Measurements from ENCODE around the gene FBXL22. TPM values are rescaled to one million over a fixed set of nuclear protein-coding genes. Genes with fewer than 3 reads are reported as not detected.
"Not testable (repeated sequence)": the region's sequence is repeated elsewhere in the genome, so short reads cannot be mapped to it uniquely, and the experiment has no call there.

The FBXL22 gene
- total RNA-seq, 2 donors from 2014 or later, result 17.7 to 36.8 TPM

DNA sequence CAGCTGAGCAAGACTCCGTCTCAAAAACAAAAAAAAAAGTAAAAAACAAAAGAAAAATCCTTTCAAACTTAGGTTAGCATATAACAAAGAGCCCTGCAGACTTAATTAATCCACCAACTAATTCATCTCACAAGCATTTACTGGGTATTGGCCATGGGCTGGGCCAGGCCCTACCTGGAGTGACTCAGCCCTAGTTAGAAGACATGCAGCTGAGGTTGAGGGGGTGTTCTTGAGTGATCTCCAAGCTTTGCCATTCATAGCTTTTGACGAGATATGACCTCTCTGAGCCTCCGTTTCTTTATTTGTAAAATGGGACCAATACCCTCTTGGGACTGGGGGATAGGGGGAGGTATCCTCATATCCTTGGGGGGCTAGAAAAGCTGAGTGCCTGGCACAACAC is 7.8 kb downstream of the FBXL22 start:
- no peak for DNase-seq (ENCODE audit: low spot score)
- intact Hi-C loops (cut with DNase I), result loop anchor here in 1 of 2 donors (10.0 kb wide), 1 partner anchor 130 kb away; no protein-coding TSS in a partner anchor

- intact Hi-C loops (cut with DNase I), result loop anchor here in 1 of 2 donors (10.0 kb wide), 1 partner anchor 131 kb away; no protein-coding TSS in a partner anchor
- no peak for DNase-seq (ENCODE audit: low spot score)
Measured at GRCh38 chr15:63605816-63606215, 8.6 kb downstream of the FBXL22 start.

DNA sequence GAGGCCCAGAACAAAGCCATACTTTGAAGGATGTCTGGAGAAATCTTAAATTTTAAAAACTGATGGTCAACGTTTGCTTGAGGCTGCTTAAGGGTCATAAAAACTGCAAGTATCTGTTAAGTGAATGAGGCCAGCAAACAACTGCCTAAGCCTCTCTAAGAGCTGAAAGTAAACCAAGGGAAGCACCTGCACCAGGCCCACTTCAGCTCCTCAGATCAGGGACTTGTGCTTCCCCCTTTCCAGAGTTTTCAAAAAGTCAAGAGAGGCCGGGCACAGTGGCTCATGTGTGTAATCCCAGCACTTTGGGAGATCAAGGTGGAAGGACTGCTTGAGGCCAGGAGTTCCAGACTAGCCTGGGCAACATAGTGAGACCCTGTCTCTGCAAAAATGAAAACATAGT is 9.1 kb downstream of the FBXL22 start:
- DNase-seq (ENCODE audit: low spot score), result no peak
- intact Hi-C loops (cut with DNase I), result loop anchor here in 1 of 2 donors (10.0 kb wide), 1 partner anchor 132 kb away; no protein-coding TSS in a partner anchor

DNA sequence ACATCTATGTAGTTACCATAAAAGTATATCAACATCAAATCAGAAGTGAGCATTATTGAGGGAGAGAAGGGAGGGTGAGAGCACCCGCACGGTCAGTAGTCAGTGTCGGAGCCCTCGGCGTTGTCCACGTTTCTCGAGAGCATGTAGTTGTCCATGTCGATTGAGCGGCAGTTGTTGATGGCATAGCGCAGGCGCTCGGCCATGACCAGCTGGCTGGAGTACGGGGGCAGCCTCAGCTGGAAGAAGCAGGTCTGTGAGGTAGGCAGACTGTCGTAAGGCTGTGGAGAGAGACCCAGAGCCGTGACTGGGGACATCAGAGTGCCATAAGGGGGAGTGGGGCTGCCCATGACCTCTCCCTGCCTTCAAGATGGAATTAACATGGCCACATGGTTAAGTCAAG is 11.8 kb downstream of the FBXL22 start:
- intact Hi-C loops (cut with DNase I), result loop anchor here in 1 of 2 donors (10.0 kb wide), 1 partner anchor 134 kb away; no protein-coding TSS in a partner anchor
- DNase-seq (ENCODE audit: low spot score), result no peak

- DNase-seq (ENCODE audit: low spot score), result no peak
- intact Hi-C loops (cut with DNase I), result loop anchor here in 1 of 2 donors (10.0 kb wide), 1 partner anchor 135 kb away; no protein-coding TSS in a partner anchor
Measured at GRCh38 chr15:63609448-63609847, 12.3 kb downstream of the FBXL22 start.

GRCh38 chr15:63610209-63610841 is 13.1 kb downstream of the FBXL22 start:
- intact Hi-C loops (cut with DNase I), result no loop called here
- no peak for DNase-seq (ENCODE audit: low spot score)

DNA sequence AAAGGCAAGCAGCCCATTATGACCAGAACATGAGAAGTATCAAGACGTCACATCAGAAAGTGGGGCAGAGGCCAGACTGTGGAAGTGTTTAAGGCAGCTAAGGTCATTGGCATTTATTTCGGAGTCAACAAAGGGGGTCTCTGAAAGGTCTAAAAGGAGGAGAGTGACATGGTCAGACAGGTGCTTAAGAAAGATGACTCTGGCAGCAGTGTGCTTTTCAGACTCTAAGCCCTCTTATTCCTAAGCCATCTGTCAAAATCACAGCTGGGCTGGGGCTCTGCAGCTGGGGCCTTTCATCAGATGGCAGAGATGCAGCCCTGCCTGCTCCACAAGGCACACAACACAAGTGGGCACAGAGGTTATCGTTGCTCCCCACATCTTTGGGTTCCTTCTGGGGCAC is 14.0 kb downstream of the FBXL22 start:
- intact Hi-C loops (cut with DNase I), result no loop called here
- DNase-seq (ENCODE audit: low spot score), result no peak

GRCh38 chr15:63612300-63612699 is 15.1 kb downstream of the FBXL22 start:
- intact Hi-C loops (cut with DNase I), result no loop called here
- no peak for DNase-seq (ENCODE audit: low spot score)

DNA sequence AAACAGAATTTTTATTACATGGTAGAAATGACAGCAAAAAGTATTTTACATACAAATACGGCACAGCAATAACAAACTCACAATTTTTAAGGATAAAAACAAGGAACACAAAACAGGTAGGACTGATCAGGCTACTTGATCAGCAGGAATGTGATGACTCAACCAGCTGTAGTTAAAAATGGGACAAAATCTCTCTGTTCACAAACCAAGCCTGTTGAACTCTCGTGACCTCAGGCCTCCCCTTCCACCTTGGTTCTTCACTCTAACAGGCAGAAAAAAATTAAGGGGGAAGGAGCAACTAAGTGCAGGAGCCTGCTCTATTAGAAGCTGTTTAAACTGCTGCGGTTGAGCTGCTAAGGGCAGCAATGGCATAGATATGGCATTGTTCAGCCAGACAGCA is 18.7 kb downstream of the FBXL22 start:
- intact Hi-C loops (cut with DNase I), result no loop called here

GRCh38 chr15:63617147-63617546 is 20.0 kb downstream of the FBXL22 start:
- intact Hi-C loops (cut with DNase I); DNase-seq (ENCODE audit: low spot score): not testable (repeated sequence)

More for the DNA sequence above, 18.7 kb downstream of the FBXL22 start:
- DNase-seq (ENCODE audit: low spot score), result no peak

GRCh38 chr15:63617627-63618026 is 20.4 kb downstream of the FBXL22 start:
- DNase-seq (ENCODE audit: low spot score); intact Hi-C loops (cut with DNase I): not testable (repeated sequence)

DNA sequence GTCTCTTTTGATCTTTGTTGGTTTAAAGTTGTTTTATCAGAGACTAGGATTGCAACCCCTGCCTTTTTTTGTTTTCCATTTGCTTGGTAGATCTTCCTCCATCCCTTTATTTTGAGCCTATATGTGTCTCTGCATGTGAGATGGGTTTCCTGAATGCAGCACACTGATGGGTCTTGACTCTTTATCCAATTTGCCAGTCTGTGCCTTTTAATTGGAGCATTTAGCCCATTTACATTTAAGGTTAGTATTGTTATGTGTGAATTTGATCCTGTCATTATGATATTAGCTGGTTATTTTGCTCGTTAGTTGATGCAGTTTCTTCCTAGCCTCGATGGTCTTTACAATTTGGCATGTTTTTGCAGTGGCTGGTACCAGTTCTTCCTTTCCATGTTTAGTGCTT is 23.6 kb downstream of the FBXL22 start:
- intact Hi-C loops (cut with DNase I); DNase-seq (ENCODE audit: low spot score): not testable (repeated sequence)

- no peak for DNase-seq (ENCODE audit: low spot score)
- intact Hi-C loops (cut with DNase I), result no loop called here
Measured at GRCh38 chr15:63623232-63623969, 26.2 kb downstream of the FBXL22 start.

DNA sequence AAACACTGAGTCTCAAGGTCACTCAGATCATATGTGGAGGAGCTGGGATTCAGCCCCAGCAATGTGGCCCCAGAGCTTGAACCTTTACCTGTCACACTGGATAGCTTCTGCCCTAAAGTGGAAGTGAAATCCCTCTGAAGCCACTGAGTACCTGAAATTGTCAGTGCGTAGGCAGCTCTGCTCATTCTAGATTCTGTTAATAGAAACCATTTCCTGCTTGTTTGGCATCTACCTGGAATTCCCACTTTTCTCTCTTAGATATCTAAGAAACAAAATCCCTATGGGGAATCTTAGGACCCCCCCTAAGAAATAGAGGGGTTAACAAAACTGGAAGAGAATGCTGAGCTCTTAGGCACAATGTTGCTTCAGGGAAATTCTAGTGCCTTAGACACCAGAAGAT is 29.8 kb downstream of the FBXL22 start:
- DNase-seq (ENCODE audit: low spot score), result no peak
- intact Hi-C loops (cut with DNase I), result no loop called here

- no peak for DNase-seq (ENCODE audit: low spot score)
- intact Hi-C loops (cut with DNase I), result no loop called here
Measured at GRCh38 chr15:63628123-63628822, 31.1 kb downstream of the FBXL22 start.

DNA sequence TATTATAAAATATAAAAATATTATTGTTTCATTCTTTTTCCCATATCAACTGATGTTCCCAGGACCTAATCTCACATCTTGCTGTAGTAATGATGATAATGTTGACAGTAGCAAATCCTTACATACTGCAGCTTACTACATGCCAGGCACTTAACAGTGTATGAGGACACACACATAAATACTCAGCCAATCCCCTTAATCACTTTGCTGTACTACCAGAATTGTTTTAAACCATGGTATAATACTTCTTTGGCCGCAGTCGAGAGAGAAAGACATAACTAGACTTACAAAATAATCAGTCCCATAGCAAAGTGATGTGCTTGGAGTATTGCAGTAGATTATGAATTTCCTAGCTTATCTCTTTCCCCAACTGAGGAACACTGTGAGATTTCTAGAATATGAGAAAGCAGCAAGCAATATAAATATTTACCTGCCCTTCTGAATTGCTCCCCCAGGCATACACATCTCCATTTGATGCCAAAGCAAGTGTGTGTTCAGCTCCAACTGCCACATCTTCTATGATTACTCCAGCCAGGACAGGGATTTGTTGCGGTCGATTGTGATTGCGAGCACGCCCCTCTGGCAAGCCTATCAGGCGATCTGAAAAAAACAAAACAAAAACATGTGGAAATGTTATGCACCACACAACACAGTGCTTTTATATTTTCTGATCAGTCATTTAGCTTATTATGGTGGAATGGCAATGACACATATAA is 33.0 kb downstream of the FBXL22 start:
- intact Hi-C loops (cut with DNase I), result no loop called here
- no peak for DNase-seq (ENCODE audit: low spot score)

DNA sequence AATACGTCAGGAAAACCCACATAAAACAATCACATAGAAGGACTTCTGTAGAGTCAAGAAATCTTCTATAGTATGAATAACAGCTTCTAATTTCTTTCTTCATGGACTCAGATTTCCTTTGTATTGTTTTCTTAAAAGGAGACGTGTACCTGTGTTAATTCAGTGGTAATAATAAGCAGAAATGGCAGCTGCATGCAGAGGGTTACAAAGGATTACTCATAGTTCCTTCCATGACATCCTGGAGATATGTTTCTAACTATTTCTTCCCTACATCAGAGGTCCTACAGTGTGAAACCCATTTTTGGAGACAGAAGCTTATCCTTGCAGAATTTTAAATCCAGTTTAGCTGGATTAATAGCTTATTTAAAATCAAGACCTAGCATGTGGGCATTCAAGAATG is 36.1 kb downstream of the FBXL22 start:
- intact Hi-C loops (cut with DNase I), result no loop called here
- no peak for DNase-seq (ENCODE audit: low spot score)

DNA sequence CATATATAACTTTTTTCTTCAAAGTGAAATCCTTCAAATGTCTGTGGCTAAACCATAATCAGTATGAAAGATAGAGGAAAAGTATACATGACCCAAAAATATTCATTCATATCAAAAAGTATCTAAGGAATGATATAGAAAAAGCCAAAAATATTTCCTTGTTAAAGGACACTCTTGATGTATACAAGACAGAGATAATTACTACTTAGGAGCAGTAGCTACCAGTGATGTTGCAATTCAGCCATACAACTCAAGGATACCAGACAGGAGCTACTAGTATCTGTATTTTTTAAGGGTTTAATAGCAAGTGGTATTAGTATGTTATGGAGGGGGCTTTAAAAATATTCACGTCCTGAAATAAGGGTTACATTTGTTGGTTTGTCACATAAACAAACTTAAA is 37.0 kb downstream of the FBXL22 start:
- intact Hi-C loops (cut with DNase I), result no loop called here
- DNase-seq (ENCODE audit: low spot score), result no peak

GRCh38 chr15:63636518-63637061 is 39.4 kb downstream of the FBXL22 start:
- DNase-seq (ENCODE audit: low spot score), result no peak
- intact Hi-C loops (cut with DNase I), result no loop called here

Measured in posterior vena cava (tissue), 2 donors.